Stimulated activated naive B cell treated with anti-CD40 and anti-IgM and Interleukin-4, amounts not matched to agents 10 μg/mL and 1 μg/mL and 100 μg/mL, for 72 hours (primary cell): ENCODE measurements around the gene F3.
"Not testable (repeated sequence)": the region's sequence is repeated elsewhere in the genome, so short reads cannot be mapped to it uniquely, and the experiment has no call there.

Experiments
- ATAC-seq, 2 donors: fragments of 150-1000 bp; cut with Tn5 transposase; replicated peaks; 2 replicates each; pipeline ENCODE4 v1.10.0; 2021; ENCODE audit warnings: moderate library complexity in 1 of 2
- DNase-seq: peaks from one replicate; pipeline ENCODE4 v3.0.0; 2021
- H3K27ac Mint-ChIP-seq: one replicate; pipeline ENCODE4 v1.8.0; 2022; ENCODE audit warnings: mild to moderate bottlenecking, mixed read lengths
- H3K27me3 Mint-ChIP-seq, 2 donors: one replicate each; pipeline ENCODE4 v1.8.0; 2022; ENCODE audit warnings: mixed read lengths in 2 of 2
- H3K36me3 Mint-ChIP-seq, 2 donors: one replicate each; pipeline ENCODE4 v1.8.0; 2022; ENCODE audit warnings: mixed read lengths in 2 of 2, mild to moderate bottlenecking in 1 of 2
- H3K4me1 Mint-ChIP-seq, 2 donors: one replicate each; pipeline ENCODE4 v1.8.0; 2022; ENCODE audit warnings: mixed read lengths in 2 of 2, mild to moderate bottlenecking in 1 of 2
- H3K4me3 Mint-ChIP-seq, 2 donors: one replicate each; pipeline ENCODE4 v1.8.0; 2022; ENCODE audit warnings: mild to moderate bottlenecking in 2 of 2, mixed read lengths in 2 of 2, moderate library complexity in 1 of 2
- H3K9me3 Mint-ChIP-seq, 2 donors: one replicate each; pipeline ENCODE4 v1.8.0; 2022; ENCODE audit warnings: mixed read lengths in 2 of 2, mild to moderate bottlenecking in 1 of 2

The F3 gene

DNA sequence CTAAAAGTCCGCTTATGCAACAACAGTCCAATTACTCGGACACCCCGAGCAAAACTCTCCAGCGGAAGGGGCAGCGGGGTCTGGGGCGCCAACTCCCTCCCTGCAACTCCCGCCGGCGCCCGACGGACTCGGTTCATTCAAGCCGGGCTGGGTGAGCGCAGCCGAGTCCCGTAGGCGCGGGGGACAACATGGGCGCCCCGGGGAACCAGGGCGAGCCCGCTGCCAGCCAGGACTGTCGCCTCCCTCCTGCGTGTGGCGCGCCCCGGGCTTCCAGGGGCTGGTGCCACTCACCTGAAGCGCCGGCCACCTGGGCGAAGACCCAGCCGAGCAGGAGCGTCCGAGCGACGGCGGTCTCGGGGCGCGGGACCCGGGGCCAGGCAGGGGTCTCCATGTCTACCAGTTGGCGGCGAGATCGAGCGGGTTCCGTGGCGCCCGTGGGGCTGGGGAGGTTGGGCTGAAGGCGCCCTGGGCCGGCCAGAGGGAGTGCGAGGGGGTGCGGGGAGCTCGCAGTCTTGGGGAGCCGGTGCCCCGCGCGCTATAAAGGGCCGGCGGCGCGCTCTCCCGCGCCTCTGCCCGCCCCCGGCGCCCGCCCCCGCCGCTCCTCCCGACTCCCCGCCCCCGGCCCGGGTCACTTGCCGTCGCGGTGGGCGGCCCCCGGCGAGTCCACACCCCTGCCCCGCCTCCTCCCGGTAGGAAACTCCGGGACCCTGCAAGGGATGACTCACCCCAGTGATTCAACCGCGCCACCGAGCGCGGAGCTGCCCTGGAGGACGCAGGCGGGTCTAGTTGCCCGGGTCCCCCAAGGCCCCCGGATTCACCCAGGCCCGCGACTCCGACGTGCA, at the start of gene F3:
Gene F3 (minus strand): TSS at position 514 of the 842 bp plus-strand sequence. CDS start 123 bp downstream, at position 391.
- Mint-ChIP-seq H3K9me3 (no peaks in the 10 kb centered on the region), H3K4me3 (peak within 1 kb of the TSS; percentile 86 to 93), H3K27ac (no peak within 1 kb of the TSS), H3K27me3 (peaks cover 50 to 70% of the 10 kb centered on the region in 2 donors), H3K4me1 (peaks cover 11 to 24% of the 10 kb centered on the region in 2 donors), H3K36me3 (no peaks in the 10 kb centered on the region)
- peak; percentile 50 for DNase-seq
- ATAC-seq: peak; percentile 90 to 91

DNA sequence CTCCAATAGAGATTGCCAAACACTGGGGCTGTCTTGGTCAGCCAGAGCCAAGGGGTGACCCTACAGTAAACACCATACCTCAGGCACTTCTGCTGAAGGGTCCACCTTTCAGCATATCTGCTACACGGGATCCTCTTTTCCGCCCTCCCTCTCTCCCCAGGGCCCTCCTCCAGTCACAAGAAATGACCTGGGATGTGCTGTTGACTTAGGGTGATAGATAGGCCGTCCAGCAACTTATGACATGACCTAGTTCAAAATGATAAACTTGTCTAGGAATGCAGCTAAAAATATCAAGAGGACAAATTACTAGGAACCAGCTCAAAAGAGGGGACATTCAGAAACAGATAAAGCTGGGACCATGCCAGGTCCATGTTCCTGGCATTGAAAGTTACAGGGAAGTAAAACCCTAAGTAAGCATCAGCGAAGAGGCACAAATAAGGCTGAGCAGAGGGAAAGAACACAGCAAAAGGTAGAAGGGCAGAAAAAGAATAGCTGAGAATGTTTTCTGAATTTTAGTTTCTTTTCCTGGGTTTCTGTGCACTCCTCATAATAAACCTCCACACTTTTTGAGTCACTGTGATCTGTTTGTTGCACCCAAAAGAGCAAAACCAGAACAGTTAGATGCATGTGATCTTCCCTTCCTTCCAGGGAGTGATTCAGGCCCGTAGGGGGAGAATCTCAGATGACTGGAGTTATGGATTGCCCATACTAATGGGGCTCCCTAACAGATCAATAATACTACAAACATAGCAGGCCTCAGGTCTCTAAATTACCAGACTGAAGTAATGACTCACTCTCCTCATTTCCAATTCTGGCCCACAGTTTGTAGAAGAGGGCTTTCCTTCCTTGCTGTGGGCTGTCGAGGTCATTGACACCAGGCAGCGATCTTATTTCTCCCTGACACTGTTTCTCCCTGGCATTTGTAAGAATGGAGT, 48.9 kb upstream of the F3 start:
- Mint-ChIP-seq H3K27ac (no peak overlapping the region), H3K4me3 (no peak overlapping the region), H3K27me3 (peaks cover 0 to 4% of the 10 kb centered on the region in 2 donors), H3K4me1 (no peaks in the 10 kb centered on the region), H3K9me3 (no peaks in the 10 kb centered on the region), H3K36me3 (no peaks in the 10 kb centered on the region)
- DNase-seq: no peak
- ATAC-seq: no peak

DNA sequence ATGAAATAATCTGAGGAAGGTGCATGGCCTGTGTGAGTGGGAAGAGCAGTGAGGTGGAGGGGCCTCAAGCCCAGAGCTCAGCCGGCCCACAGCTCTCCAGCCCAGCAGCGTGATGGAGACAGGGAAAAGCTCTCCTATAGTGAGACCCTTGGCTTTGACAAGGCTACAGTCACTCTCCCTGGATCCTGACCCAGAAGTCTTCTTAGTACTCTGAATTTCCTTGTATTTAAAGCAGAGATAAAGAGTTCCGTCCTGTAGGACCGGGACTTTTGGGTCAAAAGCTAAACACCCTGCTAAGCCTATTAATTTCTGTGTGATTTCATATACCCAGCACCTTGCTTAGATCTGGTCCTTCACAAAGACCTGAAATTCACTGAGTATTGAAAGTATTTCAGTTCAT, 48.2 kb upstream of the F3 start:
- ATAC-seq (no peak), DNase-seq (no peak)
- H3K36me3 Mint-ChIP-seq: no peaks in the 10 kb centered on the region
- H3K4me1 Mint-ChIP-seq: no peaks in the 10 kb centered on the region
- peaks cover 0 to 4% of the 10 kb centered on the region in 2 donors for H3K27me3 Mint-ChIP-seq
- H3K9me3 Mint-ChIP-seq: no peaks in the 10 kb centered on the region
- no peak overlapping the region for H3K4me3 Mint-ChIP-seq
- H3K27ac Mint-ChIP-seq: no peak overlapping the region

DNA sequence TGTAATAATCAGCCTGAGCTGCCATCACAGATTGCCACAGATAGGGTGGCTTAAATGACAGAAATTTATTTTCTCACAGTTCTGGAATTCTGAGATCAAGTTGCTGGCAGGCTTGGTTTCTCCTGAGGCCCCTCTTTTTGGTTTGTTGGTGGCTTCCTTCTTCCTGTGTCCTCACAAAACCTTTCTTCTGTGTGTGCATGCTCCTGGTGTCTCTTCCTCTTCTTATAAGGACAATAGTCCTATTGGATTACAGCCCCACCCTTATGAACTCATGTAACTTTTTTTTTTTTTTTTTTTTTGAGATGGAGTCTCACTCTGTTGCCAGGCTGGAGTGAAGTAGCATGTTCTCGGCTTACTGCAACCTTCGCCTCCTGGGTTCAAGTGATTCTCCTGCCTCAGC, 41.0 kb upstream of the F3 start:
- H3K4me3 Mint-ChIP-seq: no peak overlapping the region
- no peak overlapping the region for H3K27ac Mint-ChIP-seq
- no peak for ATAC-seq
- H3K36me3 Mint-ChIP-seq: peaks cover 0 to 8% of the 10 kb centered on the region in 2 donors
- peaks cover 16 to 23% of the 10 kb centered on the region in 2 donors for H3K27me3 Mint-ChIP-seq
- no peaks in the 10 kb centered on the region for H3K4me1 Mint-ChIP-seq
- DNase-seq: no peak
- peaks cover 11 to 17% of the 10 kb centered on the region in 2 donors for H3K9me3 Mint-ChIP-seq

DNA sequence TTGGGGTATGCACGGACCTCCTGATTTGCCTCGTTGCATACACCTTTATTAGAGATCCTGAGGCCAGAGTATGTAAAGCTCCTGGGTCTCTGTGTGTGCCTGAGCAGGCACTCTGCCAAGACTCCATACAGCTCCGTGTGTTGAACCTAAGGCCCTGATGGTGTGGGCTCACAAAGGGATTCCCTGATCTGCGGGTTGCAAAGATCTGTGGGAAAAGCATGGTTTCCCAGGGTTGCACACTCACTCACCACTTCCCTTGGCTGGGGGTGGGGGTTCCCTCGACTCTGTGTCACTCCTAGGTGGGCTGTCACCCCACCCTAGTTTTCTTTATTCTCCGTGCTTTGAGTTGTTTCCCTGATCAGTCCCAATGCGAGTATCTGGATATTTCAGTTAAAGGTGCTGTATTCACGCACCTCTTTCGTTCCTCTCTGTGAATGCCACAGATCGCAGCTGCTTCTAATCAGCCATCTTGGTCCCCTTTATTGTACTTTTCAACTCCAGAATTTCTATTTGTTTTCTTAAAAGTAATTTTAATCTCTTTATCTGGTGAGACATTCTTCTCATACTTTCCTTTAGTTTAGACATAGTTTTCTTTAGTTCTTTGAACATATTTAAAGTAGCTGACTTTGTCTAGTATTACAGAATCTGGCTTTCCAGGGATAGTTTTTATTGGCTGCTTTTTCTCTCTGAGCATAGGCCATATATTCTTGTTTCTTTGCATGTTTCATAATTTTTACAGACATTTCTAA, 39.0 kb upstream of the F3 start:
- DNase-seq: no peak

DNA sequence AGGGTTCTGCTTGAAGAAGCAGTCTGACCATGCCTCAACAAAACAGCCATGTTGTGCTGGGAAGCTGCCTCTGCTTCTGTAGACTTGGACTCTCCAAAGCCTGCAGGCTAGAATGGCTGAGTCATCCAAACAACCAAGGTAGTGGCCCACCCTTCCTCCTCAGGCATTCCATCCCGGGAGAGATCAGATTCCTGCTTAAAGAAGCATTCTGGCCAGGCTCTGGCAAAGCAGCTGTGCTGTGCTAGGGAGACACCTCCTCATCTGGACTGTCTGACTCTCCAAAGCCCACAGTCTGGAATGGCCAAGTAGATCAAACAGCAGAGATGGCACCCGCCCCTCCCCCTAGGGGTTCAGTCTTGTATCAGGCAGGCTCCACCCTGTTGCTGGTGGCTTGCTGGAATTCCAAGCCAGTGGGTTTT, 38.3 kb upstream of the F3 start:
- H3K36me3 Mint-ChIP-seq: peaks cover 4 to 8% of the 10 kb centered on the region in 2 donors
- ATAC-seq (no peak), DNase-seq (no peak)
- no peak overlapping the region for H3K4me3 Mint-ChIP-seq
- peaks cover 21 to 27% of the 10 kb centered on the region in 2 donors for H3K27me3 Mint-ChIP-seq
- H3K9me3 Mint-ChIP-seq: peaks cover 20 to 24% of the 10 kb centered on the region in 2 donors
- no peaks in the 10 kb centered on the region for H3K4me1 Mint-ChIP-seq
- no peak overlapping the region for H3K27ac Mint-ChIP-seq

More for the DNA sequence above, 39.0 kb upstream of the F3 start:
- Mint-ChIP-seq H3K36me3 (peaks cover 4 to 8% of the 10 kb centered on the region in 2 donors), H3K27ac (no peak overlapping the region), H3K4me1 (no peaks in the 10 kb centered on the region), H3K27me3 (peaks cover 21 to 27% of the 10 kb centered on the region in 2 donors), H3K9me3 (peaks cover 20 to 24% of the 10 kb centered on the region in 2 donors), H3K4me3 (no peak overlapping the region)
- no peak for ATAC-seq

DNA sequence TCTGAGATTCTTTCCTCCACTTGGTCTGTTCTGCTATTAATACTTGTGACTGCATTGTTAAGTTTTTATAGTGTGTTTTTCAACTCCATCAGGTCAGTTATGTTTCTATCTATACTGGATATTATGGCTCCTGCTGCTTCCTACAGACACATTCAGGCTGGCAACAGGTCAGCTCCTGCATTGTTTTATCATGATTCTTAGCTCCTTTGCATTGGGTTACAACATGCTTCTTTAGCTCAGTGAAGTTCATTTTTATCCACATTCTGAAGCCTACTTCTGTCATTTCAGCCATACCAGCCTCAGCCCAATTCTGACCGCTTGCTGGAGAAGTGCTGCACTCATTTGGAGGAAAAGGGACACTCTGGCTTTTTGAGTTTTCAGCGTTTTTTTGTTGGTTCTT, 37.3 kb upstream of the F3 start:
- Mint-ChIP-seq H3K4me1 (no peaks in the 10 kb centered on the region), H3K4me3 (no peak overlapping the region), H3K27me3 (peaks cover 17 to 20% of the 10 kb centered on the region in 2 donors), H3K36me3 (peaks cover 4 to 8% of the 10 kb centered on the region in 2 donors), H3K27ac (no peak overlapping the region), H3K9me3 (peaks cover 20 to 24% of the 10 kb centered on the region in 2 donors)
- ATAC-seq (no peak), DNase-seq (no peak)

DNA sequence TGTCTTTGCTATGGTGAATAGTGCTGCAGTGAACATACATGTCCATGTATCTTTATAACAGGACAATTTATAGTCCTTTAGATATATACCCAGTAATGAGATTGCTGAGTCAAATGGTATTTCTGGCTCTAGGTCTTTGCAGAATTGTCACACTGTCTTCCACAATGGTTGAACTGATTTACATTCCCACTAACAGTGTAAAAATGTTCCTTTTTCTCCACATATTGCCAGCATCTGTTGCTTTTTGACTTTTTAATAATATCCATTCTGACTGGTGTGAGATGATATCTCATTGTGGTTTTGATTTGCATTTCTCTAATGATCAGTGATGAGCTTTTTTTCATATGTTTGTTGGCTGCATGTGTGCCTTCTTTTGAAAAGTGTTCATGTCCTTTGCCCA, 32.4 kb upstream of the F3 start:
- H3K4me1 Mint-ChIP-seq, H3K36me3 Mint-ChIP-seq, H3K27ac Mint-ChIP-seq, ATAC-seq, H3K4me3 Mint-ChIP-seq, DNase-seq: not testable (repeated sequence)
- Mint-ChIP-seq H3K9me3 (peaks cover 37 to 38% of the 10 kb centered on the region in 2 donors), H3K27me3 (peaks cover 9 to 12% of the 10 kb centered on the region in 2 donors)

DNA sequence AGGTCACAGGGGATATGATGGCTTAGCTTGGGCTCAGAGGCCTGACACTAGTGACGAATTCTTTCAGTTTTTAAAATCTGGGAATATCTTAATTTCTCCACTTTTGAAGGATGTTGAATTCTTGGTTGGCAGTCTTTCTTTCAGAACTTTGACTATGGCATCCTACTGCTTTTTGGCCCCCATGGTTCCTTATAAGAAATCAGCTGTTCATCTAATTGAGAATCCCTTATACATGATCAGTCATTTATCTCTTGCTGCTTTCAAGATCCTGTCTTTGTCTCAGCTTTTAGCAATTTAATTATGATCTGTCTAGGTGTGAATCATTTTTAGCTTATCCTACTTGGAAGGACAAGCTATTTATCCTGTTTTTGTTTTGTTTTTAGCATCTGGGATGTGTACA, 31.2 kb upstream of the F3 start:
- H3K4me1 Mint-ChIP-seq: no peaks in the 10 kb centered on the region
- no peak overlapping the region for H3K27ac Mint-ChIP-seq
- ATAC-seq (no peak), DNase-seq (no peak)
- H3K27me3 Mint-ChIP-seq: peaks cover 6% of the 10 kb centered on the region in 2 donors
- no peak overlapping the region for H3K4me3 Mint-ChIP-seq
- H3K9me3 Mint-ChIP-seq: peaks cover 28 to 29% of the 10 kb centered on the region in 2 donors
- peaks cover under 1 to 7% of the 10 kb centered on the region in 2 donors for H3K36me3 Mint-ChIP-seq

DNA sequence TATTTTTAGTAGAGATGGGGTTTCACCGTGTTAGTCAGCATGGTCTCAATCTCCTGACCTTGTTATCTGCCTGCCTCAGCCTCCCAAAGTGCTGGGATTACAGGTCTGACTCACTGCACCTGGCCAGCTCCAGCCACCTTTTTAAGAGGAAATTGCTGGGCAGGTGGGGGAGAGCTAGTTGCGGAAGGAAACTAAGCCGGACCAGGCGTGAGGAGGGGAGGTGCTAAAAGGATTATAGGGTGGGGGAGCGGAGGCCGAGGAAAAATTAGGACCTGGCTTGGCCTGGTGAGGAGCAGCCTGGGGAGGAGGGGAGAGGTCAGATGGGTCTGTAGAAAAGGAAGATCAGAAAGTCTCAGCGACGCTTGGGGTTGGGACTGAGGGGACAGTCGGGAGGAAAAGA, 29.4 kb upstream of the F3 start:
- not testable (repeated sequence) for H3K27me3 Mint-ChIP-seq, H3K36me3 Mint-ChIP-seq, ATAC-seq, H3K4me3 Mint-ChIP-seq, H3K27ac Mint-ChIP-seq, DNase-seq, H3K4me1 Mint-ChIP-seq
- H3K9me3 Mint-ChIP-seq: peaks cover 18 to 23% of the 10 kb centered on the region in 2 donors

DNA sequence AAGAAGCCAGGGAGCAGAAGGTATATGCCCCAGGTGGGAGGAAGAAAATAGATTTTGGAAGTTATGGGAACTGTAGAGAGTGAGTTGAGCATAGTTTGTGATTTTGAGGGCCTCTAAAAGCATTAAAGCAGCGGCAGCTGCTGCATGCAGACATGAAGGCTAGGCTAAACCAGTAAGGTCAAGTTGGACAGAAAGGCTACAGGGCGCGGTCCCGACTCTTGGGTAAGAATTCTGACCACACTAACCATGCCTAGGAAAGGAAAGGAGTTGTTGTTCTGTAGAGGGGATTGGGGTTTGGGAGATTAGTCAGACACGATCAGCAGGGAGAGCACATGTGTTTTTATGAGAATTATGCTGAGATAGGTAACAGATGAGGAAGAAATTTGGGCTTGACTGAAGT, 27.2 kb upstream of the F3 start:
- H3K36me3 Mint-ChIP-seq, DNase-seq, H3K4me3 Mint-ChIP-seq, H3K27ac Mint-ChIP-seq, H3K4me1 Mint-ChIP-seq, H3K27me3 Mint-ChIP-seq, ATAC-seq: not testable (repeated sequence)
- H3K9me3 Mint-ChIP-seq: peaks cover 18 to 23% of the 10 kb centered on the region in 2 donors

DNA sequence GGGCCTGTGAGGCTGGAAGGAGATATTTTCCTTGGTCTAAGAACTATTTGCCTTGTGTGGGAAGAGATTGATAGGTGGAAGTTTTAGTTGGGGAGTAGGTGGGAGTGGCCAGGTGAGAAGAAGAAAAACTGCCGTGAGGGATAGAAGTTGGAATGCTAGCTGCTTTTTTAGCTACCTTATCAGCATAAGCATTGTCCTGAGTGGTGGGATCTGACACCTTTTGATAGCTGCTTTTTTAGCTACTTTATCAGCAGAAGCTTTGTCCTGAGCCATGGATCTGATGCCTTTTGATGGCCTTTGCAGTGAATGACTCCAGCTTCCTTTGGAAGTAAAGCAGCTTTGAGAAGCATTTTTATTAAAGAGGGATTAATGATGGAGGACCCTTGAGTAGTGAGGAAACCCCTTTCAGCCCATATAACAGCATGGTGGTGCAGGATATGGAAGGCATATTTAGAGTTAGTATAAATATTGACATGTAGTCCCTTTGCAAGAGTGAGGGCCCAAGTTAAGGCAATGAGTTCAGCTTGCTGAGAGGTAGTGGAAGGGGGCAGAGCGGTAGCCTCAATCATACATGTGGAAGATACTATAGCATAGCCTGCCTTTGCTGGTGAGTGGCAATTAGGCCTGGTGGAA, 26.5 kb upstream of the F3 start:
- not testable (repeated sequence) for H3K4me3 Mint-ChIP-seq, H3K4me1 Mint-ChIP-seq

DNA sequence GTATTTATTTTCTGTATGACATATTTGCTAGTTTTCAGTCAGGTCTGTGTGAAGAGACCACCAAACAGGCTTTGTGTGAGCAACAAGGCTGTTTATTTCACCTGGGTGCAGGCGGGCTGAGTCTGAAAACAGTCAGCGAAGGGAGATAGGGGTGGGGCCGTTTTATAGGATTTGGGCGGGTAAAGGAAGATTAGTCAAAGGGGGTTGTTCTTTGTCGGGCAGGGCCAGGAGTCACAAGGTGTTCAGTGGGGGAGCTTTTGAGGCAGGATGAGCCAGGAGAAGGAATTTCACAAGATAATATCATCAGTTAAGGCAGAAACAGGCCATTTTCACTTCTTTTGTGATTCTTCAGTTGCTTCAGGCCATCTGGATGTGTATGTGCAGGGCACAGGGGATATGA, 24.9 kb upstream of the F3 start:
- H3K4me1 Mint-ChIP-seq, ATAC-seq, DNase-seq, H3K36me3 Mint-ChIP-seq, H3K27ac Mint-ChIP-seq, H3K27me3 Mint-ChIP-seq, H3K4me3 Mint-ChIP-seq: not testable (repeated sequence)
- peaks cover 4 to 11% of the 10 kb centered on the region in 2 donors for H3K9me3 Mint-ChIP-seq

More for the DNA sequence above, 26.5 kb upstream of the F3 start:
- H3K36me3 Mint-ChIP-seq, H3K27me3 Mint-ChIP-seq, DNase-seq, H3K27ac Mint-ChIP-seq, ATAC-seq: not testable (repeated sequence)
- peaks cover 15 to 20% of the 10 kb centered on the region in 2 donors for H3K9me3 Mint-ChIP-seq
